Suprapubic skin (tissue), 2 donors: ENCODE measurements around the gene CYSLTR2.

Experiments used
- EP300 ChIP-seq: sonication (generic); formaldehyde crosslinking; IDR thresholded peaks from one replicate; pipeline ENCODE4 v1.6.1; 2017; ENCODE audit warnings: antibody characterized with exemption
- POLR2A ChIP-seq, 2 donors: fragments of 450-650 bp; IDR thresholded peaks; one replicate each; pipeline ENCODE4 v1.6.1; 2017; ENCODE audit warnings: antibody characterized with exemption in 2 of 2, mild to moderate bottlenecking in 2 of 2, moderate library complexity in 2 of 2

DNA sequence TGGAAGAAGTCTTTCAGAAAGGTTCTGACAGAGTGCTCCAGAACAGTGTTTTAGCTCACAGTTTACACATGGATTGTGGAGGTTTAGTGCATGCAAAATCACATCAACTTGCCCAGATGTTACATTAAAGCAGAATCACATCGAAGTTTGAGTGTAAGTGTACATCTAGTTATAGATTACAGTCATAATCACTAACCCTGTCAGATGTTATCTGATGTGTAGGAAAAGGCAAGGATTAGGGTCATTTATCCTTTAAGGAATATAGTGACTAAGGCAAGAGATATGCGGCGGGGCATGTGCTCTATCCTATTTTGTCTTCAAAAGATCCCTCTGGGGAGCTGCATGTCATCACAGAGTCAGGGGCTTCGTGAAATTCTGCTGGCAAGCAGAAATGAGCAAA lies 66.9 kb downstream of the CYSLTR2 start:
- no peak for TF ChIP-seq EP300
- no peak for TF ChIP-seq POLR2A (IDR thresholded peaks at IDR 0.05)
